Liver (tissue), 9 donors: ENCODE measurements around the gene MED20. TPM values are rescaled to one million over a fixed set of nuclear protein-coding genes. Genes with fewer than 3 reads are reported as not detected.
"Not testable (repeated sequence)": the region's sequence is repeated elsewhere in the genome, so short reads cannot be mapped to it uniquely, and the experiment has no call there.

Experiments used
- DNase-seq: peaks from one replicate; pipeline ENCODE4 v3.0.0-alpha.2; 2017; ENCODE audit warnings: low spot score
- H3K27ac ChIP-seq, 2 donors: one replicate each; pipeline ENCODE4 v1.7.0; 2013; ENCODE audit warnings: inconsistent platforms in 2 of 2, low read length in 2 of 2, control low read depth in 1 of 2, low read depth in 1 of 2, mild to moderate bottlenecking in 1 of 2
- H3K27me3 ChIP-seq, 4 donors: one replicate each; pipeline versions ENCODE4 v1.6.1 to v1.7.0; 2013; ENCODE audit warnings: low read length in 3 of 4, inconsistent platforms in 1 of 4, mild to moderate bottlenecking in 1 of 4, moderate library complexity in 1 of 4; ENCODE audit not compliant: control insufficient read depth in 4 of 4, insufficient read depth in 4 of 4
- H3K36me3 ChIP-seq, 4 donors: one replicate each; pipeline versions ENCODE4 v1.6.1 to v1.7.0; 2013; ENCODE audit warnings: low read length in 3 of 4, mild to moderate bottlenecking in 3 of 4, low read depth in 1 of 4, moderate library complexity in 1 of 4; ENCODE audit not compliant: control insufficient read depth in 4 of 4, insufficient read depth in 3 of 4
- H3K4me1 ChIP-seq, 4 donors: one replicate each; pipeline versions ENCODE4 v1.6.1 to v1.7.0; 2013; ENCODE audit warnings: low read length in 3 of 4, mild to moderate bottlenecking in 3 of 4, moderate library complexity in 1 of 4; ENCODE audit not compliant: control insufficient read depth in 4 of 4, insufficient read depth in 4 of 4
- H3K4me3 ChIP-seq, 3 donors: one replicate each; pipeline versions ENCODE4 v1.6.1 to v1.7.0; 2013; ENCODE audit warnings: low read length in 3 of 3, control low read depth in 1 of 3, low read depth in 1 of 3, mild to moderate bottlenecking in 1 of 3
- H3K9ac ChIP-seq, 2 donors: one replicate each; pipeline ENCODE4 v1.7.0; 2013; ENCODE audit warnings: low read length in 2 of 2, mild to moderate bottlenecking in 2 of 2, moderate library complexity in 2 of 2, control low read depth in 1 of 2, low read depth in 1 of 2
- H3K9me3 ChIP-seq, 4 donors: one replicate each; pipeline versions ENCODE4 v1.6.1 to v1.7.0; 2013; ENCODE audit warnings: low read length in 3 of 4; ENCODE audit not compliant: control insufficient read depth in 4 of 4
- EGR1 ChIP-seq, 2 donors: IDR thresholded peaks; 2 replicates each; pipeline ENCODE4 v1.6.1; 2016 to 2018; ENCODE audit warnings: antibody characterized with exemption in 2 of 2, low read depth in 2 of 2
- FOXA1 ChIP-seq: IDR thresholded peaks from 2 replicates; pipeline ENCODE4 v1.6.1; 2016; ENCODE audit warnings: antibody characterized with exemption
- FOXA2 ChIP-seq: IDR thresholded peaks from 2 replicates; pipeline ENCODE4 v1.6.1; 2016; ENCODE audit warnings: antibody characterized with exemption
- GABPA ChIP-seq, 2 donors: IDR thresholded peaks in 1 of 2; conservative IDR thresholded peaks in 1 of 2; 2 replicates each; pipeline ENCODE4 v1.6.1; 2016; ENCODE audit warnings: antibody characterized with exemption in 2 of 2, mild to moderate bottlenecking in 1 of 2, moderate library complexity in 1 of 2
- HNF4A ChIP-seq, 2 donors: conservative IDR thresholded peaks; 2 replicates each; pipeline ENCODE4 v1.6.1; 2016; ENCODE audit warnings: antibody characterized with exemption in 2 of 2, mild to moderate bottlenecking in 2 of 2
- JUND ChIP-seq, 2 donors: IDR thresholded peaks; 2 replicates each; pipeline ENCODE4 v1.6.1; 2016; ENCODE audit warnings: antibody characterized with exemption in 2 of 2
- NR2F2 ChIP-seq: IDR thresholded peaks from 2 replicates; pipeline ENCODE4 v1.6.1; 2016; ENCODE audit warnings: antibody characterized with exemption
- RAD21 ChIP-seq, 2 donors: IDR thresholded peaks; 2 replicates each; pipeline ENCODE4 v1.6.1; 2016; ENCODE audit warnings: antibody characterized with exemption in 2 of 2, mild to moderate bottlenecking in 2 of 2
- RXRA ChIP-seq, 2 donors: IDR thresholded peaks; 2 replicates each; pipeline ENCODE4 v1.6.1; 2017 to 2018; ENCODE audit warnings: antibody characterized with exemption in 2 of 2, mild to moderate bottlenecking in 1 of 2
- SP1 ChIP-seq: IDR thresholded peaks from 2 replicates; pipeline ENCODE4 v1.6.1; 2018; ENCODE audit warnings: antibody characterized with exemption, mild to moderate bottlenecking
- TAF1 ChIP-seq: conservative IDR thresholded peaks from 2 replicates; pipeline ENCODE4 v1.6.1; 2016; ENCODE audit warnings: antibody characterized with exemption, mild to moderate bottlenecking
- YY1 ChIP-seq: IDR thresholded peaks from 2 replicates; pipeline ENCODE4 v1.6.1; 2016; ENCODE audit warnings: antibody characterized with exemption, mild to moderate bottlenecking
- WGBS: extraction: QIAGEN DNeasy Blood & Tissue Kit; methylation state at CpG from one replicate; pipeline ENCODE4 v1.1.7; 2013; 5-methylcytosine and 5-hydroxymethylcytosine counted together
- polyA plus RNA-seq, 2 donors: library from polyadenylated mRNA; stranded (reverse) in 1 of 2; unstranded in 1 of 2; fragments of 200-250 nt in 1 of 2; fragments of >200 nt in 1 of 2; fragmentation: Nextera tagmentation in 1 of 2; extraction: Ambion mirVana in 1 of 2; gene quantifications; one replicate each; pipeline versions ENCODE4 v1.2.1 to v1.2.3, GENCODE V29; 2013 to 2015
- total RNA-seq, 2 donors: library from RNA; depleted of rRNA; stranded (reverse); fragments of >200 nt; gene quantifications; one replicate each; pipeline ENCODE4 v1.2.3, GENCODE V29; 2014
- TF ChIP-seq, protein P1 (sequence below): IDR thresholded peaks from 2 replicates; pipeline ENCODE4 v1.6.1; 2016; ENCODE audit warnings: antibody characterized with exemption
- TF ChIP-seq, protein P2 (sequence below): IDR thresholded peaks from 2 replicates; pipeline ENCODE4 v1.6.1; 2016; ENCODE audit warnings: antibody characterized with exemption
- donor health status: healthy.
- donor health status: healthy.
- donor health status: healthy.
- donor health status: healthy.
- donor health status: healthy.

MED20 gene
- total and polyA plus RNA-seq, 4 donors = 3.5 to 11.9 (median 8.6) TPM

DNA sequence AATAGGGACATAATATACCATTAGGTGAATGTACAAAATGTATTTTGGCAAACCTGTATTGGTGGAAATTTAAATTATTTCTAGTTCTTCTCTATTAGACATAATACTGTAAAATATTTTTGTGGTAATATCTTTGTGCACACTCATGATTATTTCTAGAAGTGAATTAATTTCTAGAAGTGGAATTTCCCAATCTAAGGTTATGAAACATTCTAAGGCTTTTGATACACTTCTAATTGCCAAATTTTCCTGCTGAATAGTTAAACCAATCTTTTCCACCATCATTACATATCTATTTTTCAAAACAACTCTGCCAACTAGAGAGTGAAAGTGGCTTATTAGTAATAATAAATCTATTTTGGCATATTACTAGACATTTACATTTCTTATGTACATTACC lies 22.5 kb upstream of the MED20 start:
- no peak overlapping the region for H3K27ac ChIP-seq

DNA sequence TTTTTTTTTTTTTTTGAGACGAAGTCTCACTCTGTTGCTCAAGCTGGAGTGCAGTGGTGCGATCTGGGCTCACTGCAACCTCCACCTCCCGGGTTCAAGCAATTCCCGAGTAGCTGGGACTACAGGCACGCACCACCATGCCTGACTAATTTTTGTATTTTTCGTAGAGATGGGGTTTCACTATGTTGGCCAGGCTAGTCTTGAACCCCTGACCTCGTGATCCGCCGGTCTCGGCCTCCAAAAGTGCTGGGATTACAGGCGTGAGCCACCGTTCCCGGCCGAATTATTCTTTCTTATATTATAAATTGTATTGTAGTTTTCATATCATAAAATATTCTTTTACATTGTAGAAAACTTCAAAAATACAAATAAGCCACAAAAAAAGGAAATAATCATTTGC lies 21.9 kb upstream of the MED20 start:
- not testable (repeated sequence) for H3K4me3 ChIP-seq, H3K9ac ChIP-seq, H3K9me3 ChIP-seq, H3K27me3 ChIP-seq, DNase-seq, H3K27ac ChIP-seq, H3K36me3 ChIP-seq
- WGBS = 96% methylated on average over 14 of the region's 14 CpGs
- peaks cover 3 to 27% (median 14%) of the 10 kb centered on the region in 4 donors for H3K4me1 ChIP-seq

More for the DNA sequence above, 22.5 kb upstream of the MED20 start:
- no peaks in the 10 kb centered on the region for H3K9me3 ChIP-seq
- H3K4me1 ChIP-seq = peaks cover 3 to 27% (median 14%) of the 10 kb centered on the region in 4 donors
- TF ChIP-seq GABPA (IDR thresholded peaks at IDR 0.05 in 1 of 2, conservative IDR thresholded peaks at IDR 0.05 in 1 of 2) = no peak
- no peak for TF ChIP-seq YY1
- TF ChIP-seq, protein P1, sequence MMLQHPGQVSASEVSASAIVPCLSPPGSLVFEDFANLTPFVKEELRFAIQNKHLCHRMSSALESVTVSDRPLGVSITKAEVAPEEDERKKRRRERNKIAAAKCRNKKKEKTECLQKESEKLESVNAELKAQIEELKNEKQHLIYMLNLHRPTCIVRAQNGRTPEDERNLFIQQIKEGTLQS = no peak
- no peak for TF ChIP-seq NR2F2
- TF ChIP-seq RAD21 (IDR thresholded peaks at IDR 0.05) = no peak
- TF ChIP-seq FOXA2 = no peak
- no peak overlapping the region for H3K9ac ChIP-seq
- DNase-seq = no peak
- H3K4me3 ChIP-seq = no peak overlapping the region
- no peaks in the 10 kb centered on the region for H3K27me3 ChIP-seq
- no peaks in the 10 kb centered on the region for H3K36me3 ChIP-seq

DNA sequence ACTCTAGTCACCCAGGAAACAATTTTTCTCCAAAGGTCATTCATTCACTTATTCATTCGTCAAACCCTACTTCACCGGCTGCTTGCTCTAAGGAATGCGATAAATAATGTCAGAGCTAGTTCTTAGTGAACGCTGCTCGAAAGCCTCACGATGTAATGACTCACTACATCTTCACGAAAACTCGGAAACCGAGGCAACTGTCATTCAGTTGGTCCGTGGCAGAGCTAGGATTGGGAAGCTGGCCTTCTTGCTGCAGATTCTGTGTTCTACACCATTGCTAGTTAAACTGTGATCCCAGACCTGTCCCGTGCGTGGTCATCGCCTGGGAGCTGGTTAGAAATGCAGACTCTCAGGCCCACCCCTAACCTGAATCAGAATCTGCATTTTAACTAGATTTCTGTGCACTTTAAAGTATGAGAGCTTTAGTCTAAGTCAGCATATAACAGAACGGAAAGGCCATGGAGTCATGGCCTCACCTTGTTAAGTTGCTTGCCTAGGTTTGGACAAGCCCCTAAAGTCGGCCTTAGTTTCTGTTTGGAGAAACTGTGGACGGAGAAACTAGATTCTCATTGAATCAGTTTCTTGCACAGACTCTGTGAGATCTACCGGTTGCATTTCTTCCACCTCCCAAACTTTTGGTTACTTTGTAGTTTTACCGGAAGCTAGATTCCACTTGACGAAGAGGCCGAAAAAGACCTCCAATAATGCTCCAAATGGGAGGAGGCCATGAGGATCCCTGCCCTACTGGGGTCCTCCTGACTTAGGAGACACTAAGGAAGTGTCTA lies 21.3 kb upstream of the MED20 start:
- WGBS = 47% methylated on average over 20 of the region's 20 CpGs
- TF ChIP-seq FOXA2 (no peak), SP1 (no peak), RXRA (IDR thresholded peaks at IDR 0.05) (no peak), EGR1 (IDR thresholded peaks at IDR 0.05; ENCODE audit: low read depth in 2 of 2) (no peak), TAF1 (no peak), JUND (IDR thresholded peaks at IDR 0.05) (no peak), HNF4A (conservative IDR thresholded peaks at IDR 0.05) (no peak), FOXA1 (no peak), RAD21 (IDR thresholded peaks at IDR 0.05) (no peak)
- TF ChIP-seq, protein P2, sequence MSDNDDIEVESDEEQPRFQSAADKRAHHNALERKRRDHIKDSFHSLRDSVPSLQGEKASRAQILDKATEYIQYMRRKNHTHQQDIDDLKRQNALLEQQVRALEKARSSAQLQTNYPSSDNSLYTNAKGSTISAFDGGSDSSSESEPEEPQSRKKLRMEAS = no peak
- Histone ChIP-seq H3K4me3 (peak overlapping the region; percentile 59 to 89 (median 62)), H3K9me3 (no peaks in the 10 kb centered on the region), H3K4me1 (peaks cover 3 to 27% (median 14%) of the 10 kb centered on the region in 4 donors), H3K36me3 (no peaks in the 10 kb centered on the region), H3K9ac (peak overlapping the region; percentile 37 to 51), H3K27ac (peak overlapping the region; percentile 42 to 43), H3K27me3 (no peaks in the 10 kb centered on the region)
- no peak for DNase-seq
